Astrocyte (in vitro differentiated cells and primary cell): ENCODE data around the gene ANO3. TPM values are rescaled to one million over a fixed set of nuclear protein-coding genes. Genes with fewer than 3 reads are reported as not detected.

Experiments
- DNase-seq: peaks from one replicate; pipeline ENCODE4 v3.0.0-alpha.2; 2010; ENCODE audit warnings: low read depth
- FAIRE-seq: peaks from 2 replicates; lab custom pipeline; 2011; peaks lifted over from hg19 to GRCh38; lab: Jason Lieb, UNC
- H2AFZ ChIP-seq: 2 replicates; pipeline ENCODE4 v1.6.0; 2012; ENCODE audit warnings: low read depth, low read length, inconsistent platforms
- H3K27ac ChIP-seq: 2 replicates; pipeline ENCODE4 v1.5.1; 2011; ENCODE audit warnings: low read depth, low read length, inconsistent platforms
- H3K27me3 ChIP-seq: 2 replicates; pipeline ENCODE4 v1.6.0; 2011; ENCODE audit warnings: low read length, inconsistent platforms; ENCODE audit not compliant: insufficient read depth
- H3K36me3 ChIP-seq: 2 replicates; pipeline ENCODE4 v1.5.1; 2011; ENCODE audit warnings: low read length, inconsistent platforms; ENCODE audit not compliant: insufficient read depth
- H3K4me1 ChIP-seq: 2 replicates; pipeline ENCODE4 v1.5.1; 2011; ENCODE audit warnings: low read length, inconsistent platforms; ENCODE audit not compliant: insufficient read depth
- H3K4me2 ChIP-seq: 2 replicates; pipeline ENCODE4 v1.6.0; 2012; ENCODE audit warnings: low read length, inconsistent platforms
- H3K4me3 ChIP-seq: 2 replicates; pipeline ENCODE4 v1.5.1; 2011; ENCODE audit warnings: low read depth, mild to moderate bottlenecking, low read length, inconsistent platforms; ENCODE audit not compliant: insufficient read depth
- H3K79me2 ChIP-seq: 2 replicates; pipeline ENCODE4 v1.6.0; 2012; ENCODE audit warnings: mild to moderate bottlenecking, low read length, inconsistent platforms; ENCODE audit not compliant: insufficient read depth
- H3K9ac ChIP-seq: 2 replicates; pipeline ENCODE4 v1.6.0; 2012; ENCODE audit warnings: mild to moderate bottlenecking, low read length, inconsistent platforms
- H3K9me3 ChIP-seq: 2 replicates; pipeline ENCODE4 v1.5.1; 2012; ENCODE audit warnings: low read depth, mild to moderate bottlenecking, low read length, inconsistent platforms; ENCODE audit not compliant: insufficient read depth
- H4K20me1 ChIP-seq: 2 replicates; pipeline ENCODE4 v1.6.0; 2012; ENCODE audit warnings: low read length, inconsistent platforms; ENCODE audit not compliant: insufficient read depth
- H3K27ac Mint-ChIP-seq: one replicate; pipeline ENCODE4 v1.8.0; 2021; ENCODE audit warnings: mild to moderate bottlenecking, mixed read lengths; ENCODE audit not compliant: unreplicated experiment
- H3K27me3 Mint-ChIP-seq: one replicate; pipeline ENCODE4 v1.8.0; 2021; ENCODE audit warnings: low read depth, mixed read lengths; ENCODE audit not compliant: unreplicated experiment
- H3K36me3 Mint-ChIP-seq: one replicate; pipeline ENCODE4 v1.8.0; 2021; ENCODE audit warnings: low read depth, mixed read lengths; ENCODE audit not compliant: unreplicated experiment
- H3K4me1 Mint-ChIP-seq: one replicate; pipeline ENCODE4 v1.8.0; 2021; ENCODE audit warnings: low read depth, mixed read lengths; ENCODE audit not compliant: unreplicated experiment
- H3K4me3 Mint-ChIP-seq: one replicate; pipeline ENCODE4 v1.8.0; 2021; ENCODE audit warnings: mild to moderate bottlenecking, moderate library complexity, mixed read lengths; ENCODE audit not compliant: unreplicated experiment
- H3K9me3 Mint-ChIP-seq: one replicate; pipeline ENCODE4 v1.8.0; 2021; ENCODE audit warnings: mild to moderate bottlenecking, mixed read lengths; ENCODE audit not compliant: unreplicated experiment
- EZH2 ChIP-seq: IDR thresholded peaks from 2 replicates; pipeline ENCODE4 v1.6.1; 2012; ENCODE audit warnings: mild to moderate bottlenecking, low read length, inconsistent platforms; ENCODE audit not compliant: insufficient read depth
- total RNA-seq: library from RNA; stranded (reverse); gene quantifications from 2 replicates; pipeline ENCODE4 v1.2.1, GENCODE V29; 2021
- TF ChIP-seq, protein P1 (sequence below): IDR thresholded peaks from 2 replicates; pipeline ENCODE4 v1.5.1; 2011; ENCODE audit warnings: low read depth, mild to moderate bottlenecking, inconsistent platforms, low read length, moderate library complexity; ENCODE audit not compliant: insufficient read depth

ANO3 gene
- total RNA-seq, 1 donor from 2014 or later: 0.11 TPM

GRCh38 chr11:26622181-26622580 lies 290.3 kb downstream of the ANO3 start:
- H2AFZ ChIP-seq: no peak overlapping the region
- Mint-ChIP-seq H3K4me1 (peaks cover 26% of the 10 kb centered on the region), H3K4me3 (no peak overlapping the region), H3K36me3 (no peaks in the 10 kb centered on the region), H3K27me3 (no peaks in the 10 kb centered on the region), H3K9me3 (no peaks in the 10 kb centered on the region), H3K27ac (peak overlapping the region; percentile 26)
- no peaks in the 10 kb centered on the region for H3K27me3 ChIP-seq
- no peak overlapping the region for H3K4me3 ChIP-seq
- H4K20me1 ChIP-seq: no peaks in the 10 kb centered on the region
- H3K9me3 ChIP-seq: no peaks in the 10 kb centered on the region
- no peak overlapping the region for H3K4me2 ChIP-seq
- H3K36me3 ChIP-seq: no peaks in the 10 kb centered on the region
- no peak for TF ChIP-seq EZH2
- FAIRE-seq (no peak), DNase-seq (no peak)
- H3K4me1 ChIP-seq: peaks cover 3% of the 10 kb centered on the region
- no peak overlapping the region for H3K9ac ChIP-seq
- H3K27ac ChIP-seq: no peak overlapping the region
- H3K79me2 ChIP-seq: no peaks in the 10 kb centered on the region

GRCh38 chr11:26623076-26623659 lies 291.2 kb downstream of the ANO3 start:
- Mint-ChIP-seq H3K4me1 (peaks cover 26% of the 10 kb centered on the region), H3K9me3 (no peaks in the 10 kb centered on the region), H3K27me3 (no peaks in the 10 kb centered on the region), H3K4me3 (no peak overlapping the region), H3K36me3 (no peaks in the 10 kb centered on the region), H3K27ac (peak overlapping the region; percentile 64)
- no peak overlapping the region for H3K4me2 ChIP-seq
- H3K4me1 ChIP-seq: peaks cover 3% of the 10 kb centered on the region
- H3K9ac ChIP-seq: no peak overlapping the region
- H3K79me2 ChIP-seq: no peaks in the 10 kb centered on the region
- no peaks in the 10 kb centered on the region for H3K36me3 ChIP-seq
- H3K4me3 ChIP-seq: no peak overlapping the region
- peak; percentile 64 for FAIRE-seq
- H4K20me1 ChIP-seq: no peaks in the 10 kb centered on the region
- DNase-seq: peak; percentile 25
- H3K27ac ChIP-seq: no peak overlapping the region
- H2AFZ ChIP-seq: no peak overlapping the region
- H3K9me3 ChIP-seq: no peaks in the 10 kb centered on the region
- no peaks in the 10 kb centered on the region for H3K27me3 ChIP-seq
- TF ChIP-seq EZH2: no peak
- TF ChIP-seq, protein P1, sequence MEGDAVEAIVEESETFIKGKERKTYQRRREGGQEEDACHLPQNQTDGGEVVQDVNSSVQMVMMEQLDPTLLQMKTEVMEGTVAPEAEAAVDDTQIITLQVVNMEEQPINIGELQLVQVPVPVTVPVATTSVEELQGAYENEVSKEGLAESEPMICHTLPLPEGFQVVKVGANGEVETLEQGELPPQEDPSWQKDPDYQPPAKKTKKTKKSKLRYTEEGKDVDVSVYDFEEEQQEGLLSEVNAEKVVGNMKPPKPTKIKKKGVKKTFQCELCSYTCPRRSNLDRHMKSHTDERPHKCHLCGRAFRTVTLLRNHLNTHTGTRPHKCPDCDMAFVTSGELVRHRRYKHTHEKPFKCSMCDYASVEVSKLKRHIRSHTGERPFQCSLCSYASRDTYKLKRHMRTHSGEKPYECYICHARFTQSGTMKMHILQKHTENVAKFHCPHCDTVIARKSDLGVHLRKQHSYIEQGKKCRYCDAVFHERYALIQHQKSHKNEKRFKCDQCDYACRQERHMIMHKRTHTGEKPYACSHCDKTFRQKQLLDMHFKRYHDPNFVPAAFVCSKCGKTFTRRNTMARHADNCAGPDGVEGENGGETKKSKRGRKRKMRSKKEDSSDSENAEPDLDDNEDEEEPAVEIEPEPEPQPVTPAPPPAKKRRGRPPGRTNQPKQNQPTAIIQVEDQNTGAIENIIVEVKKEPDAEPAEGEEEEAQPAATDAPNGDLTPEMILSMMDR: no peak

GRCh38 chr11:26626346-26626745 lies 294.4 kb downstream of the ANO3 start:
- Histone ChIP-seq H3K9ac (no peak overlapping the region), H3K4me1 (no peaks in the 10 kb centered on the region), H3K79me2 (no peaks in the 10 kb centered on the region), H3K27me3 (no peaks in the 10 kb centered on the region), H3K4me3 (no peak overlapping the region), H3K27ac (no peak overlapping the region), H3K4me2 (no peak overlapping the region), H3K9me3 (no peaks in the 10 kb centered on the region), H3K36me3 (no peaks in the 10 kb centered on the region), H4K20me1 (no peaks in the 10 kb centered on the region), H2AFZ (no peak overlapping the region)
- FAIRE-seq (no peak), DNase-seq (no peak)
- TF ChIP-seq EZH2: no peak
- TF ChIP-seq, protein P1: no peak
- Mint-ChIP-seq H3K27me3 (no peaks in the 10 kb centered on the region), H3K4me3 (no peak overlapping the region), H3K36me3 (no peaks in the 10 kb centered on the region), H3K4me1 (peaks cover 12% of the 10 kb centered on the region), H3K9me3 (no peaks in the 10 kb centered on the region), H3K27ac (no peak overlapping the region)
